EH (cell line): ENCODE measurements around the gene AP3S2.
"Not testable (repeated sequence)": the region's sequence is repeated elsewhere in the genome, so short reads cannot be mapped to it uniquely, and the experiment has no call there.

Experiments used
- DNase-seq: peaks from one replicate; pipeline ENCODE4 v3.0.0-alpha.2; 2015; ENCODE audit warnings: low read depth

AP3S2 gene

GRCh38 chr15:89834465-89835175 is 59.2 kb downstream of the AP3S2 start:
- not testable (repeated sequence) for DNase-seq

- no peak for DNase-seq
Measured at GRCh38 chr15:89833966-89834365, 59.8 kb downstream of the AP3S2 start.

- no peak for DNase-seq
Measured at GRCh38 chr15:89830639-89831038, 63.2 kb downstream of the AP3S2 start.

GRCh38 chr15:89829616-89830440 is 64.0 kb downstream of the AP3S2 start:
- DNase-seq, result no peak

- DNase-seq, result no peak
Measured at GRCh38 chr15:89829161-89829560, 64.6 kb downstream of the AP3S2 start.

- peak; percentile 88 for DNase-seq
Measured at GRCh38 chr15:89828281-89829145, 65.3 kb downstream of the AP3S2 start.

GRCh38 chr15:89827829-89828228 is 66.0 kb downstream of the AP3S2 start:
- no peak for DNase-seq

GRCh38 chr15:89826671-89827655 is 66.8 kb downstream of the AP3S2 start:
- DNase-seq, result no peak

GRCh38 chr15:89825271-89825940 is 68.4 kb downstream of the AP3S2 start:
- no peak for DNase-seq

GRCh38 chr15:89824607-89824867 is 69.3 kb downstream of the AP3S2 start:
- no peak for DNase-seq

- DNase-seq, result no peak
Measured at GRCh38 chr15:89823836-89824606, 69.8 kb downstream of the AP3S2 start.

- DNase-seq, result peak; percentile 80
Measured at GRCh38 chr15:89822951-89823711, 70.7 kb downstream of the AP3S2 start.

- DNase-seq, result no peak
Measured at GRCh38 chr15:89822611-89822950, 71.2 kb downstream of the AP3S2 start.

GRCh38 chr15:89822026-89822425 is 71.8 kb downstream of the AP3S2 start:
- DNase-seq, result peak; percentile 30

- DNase-seq, result peak; percentile 93
Measured at GRCh38 chr15:89820666-89821611, 72.9 kb downstream of the AP3S2 start.

GRCh38 chr15:89818287-89818686 is 75.5 kb downstream of the AP3S2 start:
- DNase-seq, result no peak

- DNase-seq, result no peak
Measured at GRCh38 chr15:89817701-89818280, 76.0 kb downstream of the AP3S2 start.

- no peak for DNase-seq
Measured at GRCh38 chr15:89815769-89816168, 78.0 kb downstream of the AP3S2 start.
